GM23338 (cell line): ENCODE results near the gene CCNK. TPM values are rescaled to one million over a fixed set of nuclear protein-coding genes. Genes with fewer than 3 reads are reported as not detected.

Experiments
- ATAC-seq: fragments of 200-7000 bp; cut with Tn5 transposase; 3 replicates; pipeline ENCODE4 v1.9.1; 2020
- DNase-seq: peaks from one replicate; pipeline ENCODE4 v3.0.0-alpha.2; 2015; ENCODE audit warnings: low spot score
- H2AFZ ChIP-seq: fragments of 200-600 bp; sonication (generic); 2 replicates; pipeline ENCODE4 v1.8.0; 2016; ENCODE audit warnings: antibody characterized with exemption, mild to moderate bottlenecking, moderate library complexity
- H3F3A ChIP-seq: fragments of 200-600 bp; sonication (generic); replicated peaks from 2 replicates; pipeline ENCODE4 v1.8.0; 2017; ENCODE audit warnings: antibody characterized with exemption, mixed run types, low read depth
- H3K27ac ChIP-seq: fragments of 200-600 bp; sonication (generic); 2 replicates; pipeline ENCODE4 v1.6.1; 2016; ENCODE audit warnings: low read depth
- H3K27me3 ChIP-seq: fragments of 200-600 bp; sonication (generic); 2 replicates; pipeline ENCODE4 v1.8.0; 2016; ENCODE audit warnings: mild to moderate bottlenecking, mixed run types, moderate library complexity; ENCODE audit not compliant: insufficient read depth
- H3K36me3 ChIP-seq: fragments of 200-600 bp; sonication (generic); 2 replicates; pipeline ENCODE4 v1.8.0; 2016; ENCODE audit warnings: mild to moderate bottlenecking; ENCODE audit not compliant: insufficient read depth
- H3K4me1 ChIP-seq: fragments of 200-600 bp; sonication (generic); 2 replicates; pipeline ENCODE4 v1.8.0; 2016; ENCODE audit warnings: mild to moderate bottlenecking, moderate library complexity; ENCODE audit not compliant: insufficient read depth
- H3K4me2 ChIP-seq: fragments of 200-600 bp; sonication (generic); 2 replicates; pipeline ENCODE4 v1.7.1; 2017; ENCODE audit warnings: mixed run types
- H3K4me3 ChIP-seq: fragments of 200-600 bp; sonication (generic); 2 replicates; pipeline ENCODE4 v1.6.1; 2016; ENCODE audit warnings: mixed run types
- H3K79me2 ChIP-seq: fragments of 200-600 bp; sonication (generic); replicated peaks from 2 replicates; pipeline ENCODE4 v1.8.0; 2017; ENCODE audit warnings: mild to moderate bottlenecking; ENCODE audit not compliant: insufficient read depth
- H3K9me2 ChIP-seq: fragments of 200-600 bp; sonication (generic); 2 replicates; pipeline ENCODE4 v1.8.0; 2017; ENCODE audit not compliant: insufficient read depth
- H4K20me1 ChIP-seq: fragments of 200-600 bp; sonication (generic); replicated peaks from 2 replicates; pipeline ENCODE4 v1.8.0; 2017; ENCODE audit warnings: mild to moderate bottlenecking; ENCODE audit not compliant: insufficient read depth
- H3K27ac Mint-ChIP-seq: 2 replicates; pipeline ENCODE4 v1.8.0; 2020; ENCODE audit warnings: inconsistent platforms, mild to moderate bottlenecking, moderate library complexity, mixed read lengths
- H3K27me3 Mint-ChIP-seq: 3 replicates; pipeline ENCODE4 v1.8.0; 2022; ENCODE audit warnings: low read depth, mild to moderate bottlenecking, moderate library complexity, mixed read lengths, inconsistent platforms; ENCODE audit not compliant: insufficient read depth, poor library complexity
- H3K36me3 Mint-ChIP-seq: 3 replicates; pipeline ENCODE4 v1.8.0; 2021; ENCODE audit warnings: low read depth, mild to moderate bottlenecking, inconsistent platforms, moderate library complexity, mixed read lengths
- H3K4me1 Mint-ChIP-seq: 3 replicates; pipeline ENCODE4 v1.8.0; 2020; ENCODE audit warnings: mild to moderate bottlenecking, inconsistent platforms, mixed read lengths
- H3K4me3 Mint-ChIP-seq: 3 replicates; pipeline ENCODE4 v1.8.0; 2021; ENCODE audit warnings: moderate library complexity, mild to moderate bottlenecking, inconsistent platforms, mixed read lengths
- H3K9me3 Mint-ChIP-seq: 3 replicates; pipeline ENCODE4 v1.8.0; 2020; ENCODE audit warnings: moderate library complexity, mild to moderate bottlenecking, inconsistent platforms, mixed read lengths
- CREB1 ChIP-seq: fragments of 250-450 bp; sonication (Bioruptor Pico); IDR thresholded peaks from 2 replicates; pipeline ENCODE4 v1.5.0; 2020; ENCODE audit warnings: low read depth, mild to moderate bottlenecking, moderate library complexity
- EZH2 ChIP-seq: fragments of 200-600 bp; sonication (generic); IDR thresholded peaks from one replicate; pipeline ENCODE4 v1.8.0; 2017; ENCODE audit warnings: antibody characterized with exemption, mild to moderate bottlenecking, low read depth; ENCODE audit not compliant: unreplicated experiment
- NANOG ChIP-seq: IDR thresholded peaks from 2 replicates; pipeline ENCODE4 v1.6.1; 2016; ENCODE audit warnings: antibody characterized with exemption, borderline replicate concordance
- REST ChIP-seq: IDR thresholded peaks from one replicate; pipeline ENCODE4 v1.6.1; 2018; ENCODE audit warnings: antibody characterized with exemption; ENCODE audit not compliant: unreplicated experiment
- STAT1 ChIP-seq: IDR thresholded peaks from one replicate; pipeline ENCODE4 v1.6.1; 2016; ENCODE audit warnings: antibody characterized with exemption; ENCODE audit not compliant: unreplicated experiment
- ZNF114 ChIP-seq: fragments of 250-450 bp; sonication (Bioruptor Pico); IDR thresholded peaks from 2 replicates; pipeline ENCODE4 v1.5.0; 2020; ENCODE audit warnings: mild to moderate bottlenecking, moderate library complexity
- ZNF331 ChIP-seq: fragments of 250-450 bp; sonication (Bioruptor Pico); IDR thresholded peaks from 2 replicates; pipeline ENCODE4 v1.5.0; 2020; ENCODE audit warnings: low read depth, mild to moderate bottlenecking, moderate library complexity
- polyA plus RNA-seq: library from polyadenylated mRNA; unstranded; fragments of >200 nt; fragmentation: Nextera tagmentation; extraction: Ambion mirVana; gene quantifications from 2 replicates; pipeline ENCODE4 v1.2.1, GENCODE V29; 2016
- total RNA-seq: library from RNA; depleted of rRNA; stranded (reverse); fragments of >200 nt; shearing (Covaris generic); gene quantifications from 2 replicates; pipeline ENCODE4 v1.2.3, GENCODE V29; 2014
- TF ChIP-seq, protein P1 (sequence below), 2 experiments: fragments of 200-600 bp in 1 of 2; sonication (generic) in 1 of 2; conservative IDR thresholded peaks; 2 replicates each; pipeline versions ENCODE4 v1.5.1 to v1.6.1; 2016 to 2017; ENCODE audit warnings: antibody characterized with exemption in 2 of 2, low read depth in 2 of 2, mild to moderate bottlenecking in 2 of 2, moderate library complexity in 1 of 2

CCNK gene
- total and polyA plus RNA-seq, 2 experiments from 2014 or later, result 54.0 to 60.6 TPM

DNA sequence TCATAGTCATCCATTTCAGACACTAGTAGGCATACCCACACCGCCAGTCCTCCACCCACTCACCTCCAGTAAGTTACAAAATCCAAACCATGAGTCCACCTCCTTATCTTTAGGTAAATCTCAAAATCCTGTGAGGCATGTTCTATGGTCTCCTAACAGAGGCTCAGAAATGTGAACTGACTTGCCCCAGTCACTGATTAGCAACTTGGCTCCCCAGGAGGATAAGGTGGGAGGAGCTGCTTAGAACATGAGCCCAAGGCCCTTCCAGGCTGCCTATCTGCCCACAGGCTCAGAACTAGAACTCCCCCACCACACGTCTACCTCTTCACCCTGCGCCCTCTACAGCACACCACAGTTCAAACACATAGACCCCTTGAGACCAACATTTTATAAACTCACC lies 20.4 kb upstream of the CCNK start:
- DNase-seq (peak; percentile 22), ATAC-seq (peak; percentile 89)
- Mint-ChIP-seq H3K4me3 (no peak overlapping the region), H3K4me1 (peaks cover 35% of the 10 kb centered on the region), H3K27ac (peak overlapping the region; percentile 5; the same call in 1 of the 2 replicates), H3K27me3 (peaks cover 5% of the 10 kb centered on the region), H3K36me3 (peaks cover 23% of the 10 kb centered on the region), H3K9me3 (no peaks in the 10 kb centered on the region)
- Histone ChIP-seq H3K4me3 (no peak overlapping the region), H3K9me2 (no peaks in the 10 kb centered on the region), H3K27ac (no peak overlapping the region), H3K4me2 (no peak overlapping the region), H3K4me1 (peaks cover 29% of the 10 kb centered on the region), H3F3A (peaks cover 3% of the 10 kb centered on the region; the same call in 1 of the 2 replicates), H4K20me1 (peaks cover 10% of the 10 kb centered on the region), H3K36me3 (peaks cover 10% of the 10 kb centered on the region; the same call in 1 of the 2 replicates), H3K79me2 (peaks cover 28% of the 10 kb centered on the region), H2AFZ (no peak overlapping the region), H3K27me3 (no peaks in the 10 kb centered on the region)
- TF ChIP-seq ZNF331, result no peak
- TF ChIP-seq NANOG, result no peak
- no peak for TF ChIP-seq STAT1
- TF ChIP-seq, protein P1, sequence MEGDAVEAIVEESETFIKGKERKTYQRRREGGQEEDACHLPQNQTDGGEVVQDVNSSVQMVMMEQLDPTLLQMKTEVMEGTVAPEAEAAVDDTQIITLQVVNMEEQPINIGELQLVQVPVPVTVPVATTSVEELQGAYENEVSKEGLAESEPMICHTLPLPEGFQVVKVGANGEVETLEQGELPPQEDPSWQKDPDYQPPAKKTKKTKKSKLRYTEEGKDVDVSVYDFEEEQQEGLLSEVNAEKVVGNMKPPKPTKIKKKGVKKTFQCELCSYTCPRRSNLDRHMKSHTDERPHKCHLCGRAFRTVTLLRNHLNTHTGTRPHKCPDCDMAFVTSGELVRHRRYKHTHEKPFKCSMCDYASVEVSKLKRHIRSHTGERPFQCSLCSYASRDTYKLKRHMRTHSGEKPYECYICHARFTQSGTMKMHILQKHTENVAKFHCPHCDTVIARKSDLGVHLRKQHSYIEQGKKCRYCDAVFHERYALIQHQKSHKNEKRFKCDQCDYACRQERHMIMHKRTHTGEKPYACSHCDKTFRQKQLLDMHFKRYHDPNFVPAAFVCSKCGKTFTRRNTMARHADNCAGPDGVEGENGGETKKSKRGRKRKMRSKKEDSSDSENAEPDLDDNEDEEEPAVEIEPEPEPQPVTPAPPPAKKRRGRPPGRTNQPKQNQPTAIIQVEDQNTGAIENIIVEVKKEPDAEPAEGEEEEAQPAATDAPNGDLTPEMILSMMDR (conservative IDR thresholded peaks at IDR 0.05; ENCODE audit: low read depth in 2 of 2), result 0 out of 4 replicates have a peak, but pooled peaks of 1 of the 2 experiments have one; percentile 22
- no peak for TF ChIP-seq REST
- no peak for TF ChIP-seq EZH2

GRCh38 chr14:99461411-99462085 lies 19.7 kb upstream of the CCNK start:
- Histone ChIP-seq H3F3A (peaks cover 3% of the 10 kb centered on the region; the same call in 1 of the 2 replicates), H2AFZ (no peak overlapping the region), H3K79me2 (peaks cover 36% of the 10 kb centered on the region), H3K27me3 (no peaks in the 10 kb centered on the region), H4K20me1 (peaks cover 10% of the 10 kb centered on the region), H3K9me2 (no peaks in the 10 kb centered on the region), H3K27ac (no peak overlapping the region), H3K36me3 (peaks cover 10% of the 10 kb centered on the region; the same call in 1 of the 2 replicates), H3K4me2 (no peak overlapping the region), H3K4me3 (no peak overlapping the region), H3K4me1 (peaks cover 29% of the 10 kb centered on the region)
- TF ChIP-seq NANOG (no peak), ZNF114 (no peak), CREB1 (CRISPR knock-in tag) (no peak)
- TF ChIP-seq, protein P1 (conservative IDR thresholded peaks at IDR 0.05; ENCODE audit: low read depth in 2 of 2), result no peak
- Mint-ChIP-seq H3K4me1 (peaks cover 38% of the 10 kb centered on the region), H3K27me3 (peaks cover 6% of the 10 kb centered on the region), H3K27ac (peak overlapping the region; percentile 39; the same call in 1 of the 2 replicates), H3K4me3 (no peak overlapping the region), H3K36me3 (peaks cover 23% of the 10 kb centered on the region), H3K9me3 (no peaks in the 10 kb centered on the region)
- ATAC-seq (no peak), DNase-seq (no peak)
